GM12872 (cell line): Measurements from ENCODE around the gene TTLL4.

Source experiments
- CTCF ChIP-seq: IDR thresholded peaks from 3 replicates; pipeline ENCODE4 v1.5.1; 2011; ENCODE audit warnings: low read depth, mild to moderate bottlenecking, low read length, moderate library complexity; ENCODE audit not compliant: insufficient read depth

TTLL4 gene

GRCh38 chr2:218671654-218672566 lies 38.7 kb upstream of the TTLL4 start, which contains the start of the genes RNF25 and STK36:
Gene RNF25 (minus strand): TSS chr2:218672002. CDS start chr2:218671970, 32 bp downstream.
Gene STK36 (plus strand): TSS chr2:218672086. CDS start chr2:218672830, 744 bp downstream.
- TF ChIP-seq CTCF, result no peak

GRCh38 chr2:218679119-218679518 lies 31.5 kb upstream of the TTLL4 start:
- no peak for TF ChIP-seq CTCF

- no peak for TF ChIP-seq CTCF
These were observed 30.6 kb upstream of the TTLL4 start for GRCh38 chr2:218680061-218680460.

GRCh38 chr2:218687400-218688060 lies 23.1 kb upstream of the TTLL4 start:
- TF ChIP-seq CTCF, result peak; percentile 70

- TF ChIP-seq CTCF, result no peak
These were observed 19.4 kb upstream of the TTLL4 start for GRCh38 chr2:218691234-218691633.

GRCh38 chr2:218694405-218695145 lies 16.1 kb upstream of the TTLL4 start:
- no peak for TF ChIP-seq CTCF

GRCh38 chr2:218698885-218699284 lies 11.8 kb upstream of the TTLL4 start:
- TF ChIP-seq CTCF, result no peak
